GM20000 (cell line): Measurements from ENCODE around the gene GART.
A peak's percentile ranks its signal among the peaks of the same experiment; 100 is the strongest.

Experiments
- DNase-seq: peaks from one replicate; pipeline ENCODE4 v3.0.0; 2012; ENCODE audit warnings: low spot score
- TF ChIP-seq, protein P1 (sequence below): IDR thresholded peaks from 2 replicates; pipeline ENCODE4 v1.5.1; 2012; ENCODE audit warnings: mild to moderate bottlenecking, control low read depth; ENCODE audit errors: extremely low read depth, missing control alignments

GART gene

DNA sequence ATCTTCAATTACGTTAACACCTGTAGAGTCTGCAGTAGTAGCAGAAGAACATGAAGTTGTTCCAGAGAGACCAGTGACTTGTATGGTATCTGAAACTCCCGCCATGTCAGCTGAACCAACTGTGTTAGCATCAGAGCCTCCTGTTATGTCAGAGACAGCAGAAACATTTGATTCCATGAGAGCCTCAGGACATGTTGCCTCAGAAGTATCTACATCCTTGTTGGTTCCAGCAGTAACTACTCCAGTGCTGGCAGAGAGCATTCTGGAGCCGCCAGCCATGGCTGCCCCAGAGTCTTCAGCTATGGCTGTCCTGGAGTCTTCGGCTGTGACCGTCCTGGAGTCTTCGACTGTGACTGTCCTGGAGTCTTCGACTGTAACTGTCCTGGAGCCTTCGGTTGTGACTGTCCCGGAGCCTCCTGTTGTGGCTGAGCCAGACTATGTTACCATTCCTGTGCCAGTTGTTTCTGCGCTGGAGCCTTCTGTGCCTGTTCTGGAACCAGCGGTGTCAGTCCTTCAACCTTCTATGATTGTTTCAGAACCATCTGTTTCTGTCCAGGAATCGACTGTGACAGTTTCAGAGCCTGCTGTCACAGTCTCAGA is 11.2 kb upstream of the GART start:
- peak; percentile 10 for DNase-seq
- TF ChIP-seq, protein P1, sequence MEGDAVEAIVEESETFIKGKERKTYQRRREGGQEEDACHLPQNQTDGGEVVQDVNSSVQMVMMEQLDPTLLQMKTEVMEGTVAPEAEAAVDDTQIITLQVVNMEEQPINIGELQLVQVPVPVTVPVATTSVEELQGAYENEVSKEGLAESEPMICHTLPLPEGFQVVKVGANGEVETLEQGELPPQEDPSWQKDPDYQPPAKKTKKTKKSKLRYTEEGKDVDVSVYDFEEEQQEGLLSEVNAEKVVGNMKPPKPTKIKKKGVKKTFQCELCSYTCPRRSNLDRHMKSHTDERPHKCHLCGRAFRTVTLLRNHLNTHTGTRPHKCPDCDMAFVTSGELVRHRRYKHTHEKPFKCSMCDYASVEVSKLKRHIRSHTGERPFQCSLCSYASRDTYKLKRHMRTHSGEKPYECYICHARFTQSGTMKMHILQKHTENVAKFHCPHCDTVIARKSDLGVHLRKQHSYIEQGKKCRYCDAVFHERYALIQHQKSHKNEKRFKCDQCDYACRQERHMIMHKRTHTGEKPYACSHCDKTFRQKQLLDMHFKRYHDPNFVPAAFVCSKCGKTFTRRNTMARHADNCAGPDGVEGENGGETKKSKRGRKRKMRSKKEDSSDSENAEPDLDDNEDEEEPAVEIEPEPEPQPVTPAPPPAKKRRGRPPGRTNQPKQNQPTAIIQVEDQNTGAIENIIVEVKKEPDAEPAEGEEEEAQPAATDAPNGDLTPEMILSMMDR: no peak

DNA sequence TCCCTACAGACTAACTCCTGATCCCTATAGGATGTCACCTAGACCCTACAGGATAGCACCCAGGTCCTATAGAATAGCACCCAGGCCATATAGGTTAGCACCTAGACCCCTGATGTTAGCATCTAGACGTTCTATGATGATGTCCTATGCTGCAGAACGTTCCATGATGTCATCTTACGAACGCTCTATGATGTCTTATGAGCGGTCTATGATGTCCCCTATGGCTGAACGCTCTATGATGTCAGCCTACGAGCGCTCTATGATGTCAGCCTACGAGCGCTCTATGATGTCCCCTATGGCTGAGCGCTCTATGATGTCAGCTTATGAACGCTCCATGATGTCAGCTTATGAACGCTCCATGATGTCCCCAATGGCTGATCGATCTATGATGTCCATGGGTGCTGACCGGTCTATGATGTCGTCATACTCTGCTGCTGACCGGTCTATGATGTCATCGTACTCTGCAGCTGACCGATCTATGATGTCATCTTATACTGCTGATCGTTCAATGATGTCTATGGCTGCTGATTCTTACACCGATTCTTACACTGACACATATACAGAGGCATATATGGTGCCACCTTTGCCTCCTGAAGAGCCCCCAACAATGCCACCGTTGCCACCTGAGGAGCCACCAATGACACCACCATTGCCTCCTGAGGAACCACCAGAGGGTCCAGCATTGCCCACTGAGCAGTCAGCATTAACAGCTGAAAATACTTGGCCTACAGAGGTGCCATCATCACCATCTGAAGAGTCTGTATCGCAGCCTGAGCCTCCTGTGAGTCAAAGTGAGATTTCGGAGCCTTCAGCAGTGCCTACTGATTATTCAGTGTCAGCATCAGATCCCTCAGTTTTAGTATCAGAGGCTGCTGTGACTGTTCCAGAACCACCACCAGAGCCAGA is 10.4 kb upstream of the GART start:
- TF ChIP-seq, protein P1: no peak
- DNase-seq: no peak

DNA sequence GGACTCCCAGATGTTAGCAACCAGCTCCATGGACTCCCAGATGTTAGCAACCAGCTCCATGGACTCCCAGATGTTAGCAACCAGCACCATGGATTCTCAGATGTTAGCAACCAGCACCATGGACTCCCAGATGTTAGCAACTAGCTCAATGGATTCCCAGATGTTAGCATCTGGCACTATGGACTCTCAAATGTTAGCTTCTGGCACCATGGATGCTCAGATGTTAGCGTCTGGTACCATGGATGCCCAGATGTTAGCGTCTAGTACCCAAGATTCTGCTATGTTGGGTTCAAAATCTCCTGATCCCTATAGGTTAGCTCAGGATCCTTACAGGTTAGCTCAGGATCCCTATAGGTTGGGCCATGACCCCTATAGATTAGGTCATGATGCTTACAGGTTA is 9.7 kb upstream of the GART start:
- no peak for DNase-seq
- TF ChIP-seq, protein P1: no peak

DNA sequence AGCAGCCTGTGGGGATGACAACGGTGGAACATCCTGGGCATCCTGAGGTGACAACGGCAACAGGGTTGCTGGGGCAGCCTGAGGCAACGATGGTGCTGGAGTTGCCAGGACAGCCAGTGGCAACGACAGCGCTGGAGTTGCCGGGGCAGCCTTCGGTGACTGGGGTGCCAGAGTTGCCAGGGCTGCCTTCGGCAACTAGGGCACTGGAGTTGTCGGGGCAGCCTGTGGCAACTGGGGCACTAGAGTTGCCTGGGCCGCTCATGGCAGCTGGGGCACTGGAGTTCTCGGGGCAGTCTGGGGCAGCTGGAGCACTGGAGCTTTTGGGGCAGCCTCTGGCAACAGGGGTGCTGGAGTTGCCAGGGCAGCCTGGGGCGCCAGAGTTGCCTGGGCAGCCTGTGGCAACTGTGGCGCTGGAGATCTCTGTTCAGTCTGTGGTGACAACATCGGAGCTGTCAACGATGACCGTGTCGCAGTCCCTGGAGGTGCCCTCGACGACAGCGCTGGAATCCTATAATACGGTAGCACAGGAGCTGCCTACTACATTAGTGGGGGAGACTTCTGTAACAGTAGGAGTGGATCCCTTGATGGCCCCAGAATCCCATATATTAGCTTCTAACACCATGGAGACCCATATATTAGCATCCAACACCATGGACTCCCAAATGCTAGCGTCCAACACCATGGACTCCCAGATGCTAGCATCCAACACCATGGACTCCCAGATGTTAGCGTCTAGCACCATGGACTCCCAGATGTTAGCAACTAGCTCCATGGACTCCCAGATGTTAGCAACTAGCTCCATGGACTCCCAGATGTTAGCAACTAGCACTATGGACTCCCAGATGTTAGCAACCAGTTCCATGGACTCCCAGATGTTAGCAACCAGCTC is 9.1 kb upstream of the GART start:
- TF ChIP-seq, protein P1: no peak
- DNase-seq: no peak

DNA sequence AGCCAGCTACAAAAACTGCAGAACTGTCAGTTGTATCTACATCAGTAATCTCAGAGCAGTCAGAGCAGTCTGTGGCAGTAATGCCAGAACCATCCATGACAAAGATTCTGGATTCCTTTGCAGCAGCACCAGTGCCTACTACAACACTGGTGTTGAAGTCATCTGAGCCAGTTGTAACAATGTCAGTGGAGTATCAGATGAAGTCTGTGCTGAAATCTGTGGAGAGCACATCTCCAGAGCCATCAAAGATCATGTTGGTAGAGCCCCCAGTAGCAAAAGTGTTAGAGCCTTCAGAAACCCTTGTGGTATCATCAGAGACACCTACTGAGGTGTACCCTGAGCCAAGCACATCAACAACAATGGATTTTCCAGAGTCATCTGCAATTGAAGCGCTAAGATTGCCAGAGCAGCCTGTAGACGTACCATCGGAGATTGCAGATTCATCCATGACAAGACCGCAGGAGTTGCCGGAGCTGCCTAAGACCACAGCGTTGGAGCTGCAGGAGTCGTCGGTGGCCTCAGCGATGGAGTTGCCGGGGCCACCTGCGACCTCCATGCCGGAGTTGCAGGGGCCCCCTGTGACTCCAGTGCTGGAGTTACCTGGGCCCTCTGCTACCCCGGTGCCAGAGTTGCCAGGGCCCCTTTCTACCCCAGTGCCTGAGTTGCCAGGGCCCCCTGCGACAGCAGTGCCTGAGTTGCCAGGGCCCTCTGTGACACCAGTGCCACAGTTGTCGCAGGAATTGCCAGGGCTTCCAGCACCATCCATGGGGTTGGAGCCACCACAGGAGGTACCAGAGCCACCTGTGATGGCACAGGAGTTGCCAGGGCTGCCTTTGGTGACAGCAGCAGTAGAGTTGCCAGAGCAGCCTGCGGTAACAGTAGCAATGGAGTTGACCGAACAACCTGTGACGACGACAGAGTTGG is 8.2 kb upstream of the GART start:
- DNase-seq: no peak
- TF ChIP-seq, protein P1: no peak

DNA sequence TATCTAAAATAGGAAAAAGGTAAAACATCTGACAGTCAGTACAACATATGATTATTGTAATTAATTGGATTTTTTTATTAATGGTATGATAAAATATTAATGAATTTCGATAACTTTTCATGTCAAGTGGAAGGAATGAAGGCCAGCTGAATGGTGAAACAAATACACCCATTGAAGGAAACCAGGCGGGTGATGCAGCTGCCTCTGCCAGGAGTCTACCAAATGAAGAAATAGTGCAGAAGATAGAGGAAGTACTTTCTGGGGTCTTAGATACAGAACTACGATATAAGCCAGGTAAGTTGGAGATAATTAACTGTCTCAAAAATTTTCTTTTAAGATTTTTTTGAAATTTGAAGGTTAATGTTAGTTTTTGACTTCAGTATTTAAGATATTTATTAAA is 4.2 kb upstream of the GART start:
- TF ChIP-seq, protein P1: no peak
- no peak for DNase-seq
